ENCODE measurements around the gene NRCAM. TPM values are rescaled to one million over a fixed set of nuclear protein-coding genes. Genes with fewer than 3 reads are reported as not detected.
A peak's percentile ranks its signal among the peaks of the same experiment; 100 is the strongest.

The NRCAM gene
- total RNA-seq, 1 experiment from 2014 or later = 45.7 TPM

DNA sequence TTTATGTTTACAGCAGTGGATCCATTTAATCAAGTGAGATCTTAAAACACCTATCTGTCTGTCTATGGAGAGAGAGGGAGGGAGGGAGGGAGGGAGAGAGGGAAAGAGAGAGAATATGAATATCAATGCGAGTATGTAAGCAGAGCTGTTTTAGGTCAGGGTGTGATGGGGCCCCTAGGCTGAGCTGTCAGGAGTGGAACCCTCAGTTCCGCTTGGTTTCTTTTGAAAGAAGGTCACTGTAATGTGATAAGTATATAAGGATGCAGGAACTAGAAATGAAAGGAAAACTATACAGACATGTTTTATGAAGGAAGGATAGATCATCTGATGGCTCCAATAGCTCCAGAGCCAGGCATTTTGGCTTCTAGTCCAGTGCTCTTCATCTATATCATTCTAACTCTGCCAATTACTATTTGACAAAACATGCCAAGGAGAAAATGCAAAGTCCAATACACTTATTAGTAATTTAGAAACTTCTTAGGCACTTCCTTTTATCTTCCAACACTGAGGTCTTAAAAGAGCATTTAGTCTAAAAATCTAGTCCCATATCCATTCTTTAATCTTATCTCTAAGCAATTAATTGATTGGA, 70.3 kb downstream of the NRCAM start:
- H3K36me3 ChIP-seq (ENCODE audit: insufficient read depth, low read length, poor library complexity, severe bottlenecking) = no peaks in the 10 kb centered on the region
- DNase-seq (ENCODE audit: low spot score) = no peak
- intact Hi-C loops (cut with micrococcal nuclease; ENCODE audit: unreplicated experiment) = no loop called here
- peaks cover 9% of the 10 kb centered on the region for H3K4me1 ChIP-seq (ENCODE audit: insufficient read depth, low read length, poor library complexity, severe bottlenecking)
- ChIA-PET POLR2A (ENCODE audit: low non-redundant PET) (no interaction called here), CTCF (no interaction called here)
- BruUV-seq (replicated peaks) = no TSS peak
- no peak for TF ChIP-seq EZH2 (IDR thresholded peaks at IDR 0.05; ENCODE audit: borderline replicate concordance, low read depth, low read length, poor library complexity, severe bottlenecking)
- TF ChIP-seq, protein P1, sequence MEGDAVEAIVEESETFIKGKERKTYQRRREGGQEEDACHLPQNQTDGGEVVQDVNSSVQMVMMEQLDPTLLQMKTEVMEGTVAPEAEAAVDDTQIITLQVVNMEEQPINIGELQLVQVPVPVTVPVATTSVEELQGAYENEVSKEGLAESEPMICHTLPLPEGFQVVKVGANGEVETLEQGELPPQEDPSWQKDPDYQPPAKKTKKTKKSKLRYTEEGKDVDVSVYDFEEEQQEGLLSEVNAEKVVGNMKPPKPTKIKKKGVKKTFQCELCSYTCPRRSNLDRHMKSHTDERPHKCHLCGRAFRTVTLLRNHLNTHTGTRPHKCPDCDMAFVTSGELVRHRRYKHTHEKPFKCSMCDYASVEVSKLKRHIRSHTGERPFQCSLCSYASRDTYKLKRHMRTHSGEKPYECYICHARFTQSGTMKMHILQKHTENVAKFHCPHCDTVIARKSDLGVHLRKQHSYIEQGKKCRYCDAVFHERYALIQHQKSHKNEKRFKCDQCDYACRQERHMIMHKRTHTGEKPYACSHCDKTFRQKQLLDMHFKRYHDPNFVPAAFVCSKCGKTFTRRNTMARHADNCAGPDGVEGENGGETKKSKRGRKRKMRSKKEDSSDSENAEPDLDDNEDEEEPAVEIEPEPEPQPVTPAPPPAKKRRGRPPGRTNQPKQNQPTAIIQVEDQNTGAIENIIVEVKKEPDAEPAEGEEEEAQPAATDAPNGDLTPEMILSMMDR (conservative IDR thresholded peaks at IDR 0.05; ENCODE audit: low read depth, low read length) = no peak
- H3K27me3 ChIP-seq (replicated peaks; ENCODE audit: insufficient read depth, low read depth, low read length, poor library complexity) = no peaks in the 10 kb centered on the region
- H3K4me3 ChIP-seq (ENCODE audit: low read depth, low read length, poor library complexity, severe bottlenecking) = no peak overlapping the region
- H3K9me3 ChIP-seq (ENCODE audit: low read depth, low read length, poor library complexity, severe bottlenecking) = no peaks in the 10 kb centered on the region
- no peak overlapping the region for H3K27ac ChIP-seq (ENCODE audit: low read depth, low read length, poor library complexity, severe bottlenecking)

DNA sequence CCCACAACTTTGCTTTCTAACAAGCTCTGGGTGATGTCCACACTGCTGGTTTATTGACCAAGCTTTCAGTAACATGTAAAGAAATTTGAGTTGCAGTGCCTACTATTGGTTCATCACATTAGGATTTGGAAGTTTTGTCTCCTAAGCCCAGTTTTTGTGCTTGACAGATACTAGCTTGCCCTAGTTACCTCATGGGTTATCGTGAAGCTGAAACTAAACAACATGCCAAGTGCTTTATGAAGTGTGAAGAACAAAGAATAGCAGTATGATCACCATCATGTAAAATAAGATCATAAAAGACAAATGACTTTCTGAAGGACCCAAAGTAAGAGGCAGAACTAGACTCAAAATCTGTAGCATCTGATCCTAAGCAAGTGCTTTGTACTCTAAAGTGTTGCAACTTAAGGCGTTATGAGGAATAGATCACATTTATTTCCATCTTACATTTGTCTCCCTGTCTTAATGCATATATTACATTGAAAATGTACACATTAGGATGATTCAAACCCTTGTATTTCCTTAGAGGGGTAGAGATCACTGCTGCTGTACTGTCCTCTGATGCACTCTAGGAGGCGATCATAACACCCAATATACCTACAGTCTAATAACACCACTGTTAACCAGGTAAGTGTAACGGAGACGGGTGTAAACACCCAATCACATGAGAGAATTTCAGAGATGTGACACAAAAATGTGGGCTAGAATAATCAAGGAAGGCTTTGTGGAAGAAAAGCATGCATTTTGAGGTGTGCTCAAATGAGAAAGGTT, 71.3 kb downstream of the NRCAM start:
- H3K9me3 ChIP-seq (ENCODE audit: low read depth, low read length, poor library complexity, severe bottlenecking) = no peaks in the 10 kb centered on the region
- no peaks in the 10 kb centered on the region for H3K36me3 ChIP-seq (ENCODE audit: insufficient read depth, low read length, poor library complexity, severe bottlenecking)
- no peak for DNase-seq (ENCODE audit: low spot score)
- intact Hi-C loops (cut with micrococcal nuclease; ENCODE audit: unreplicated experiment) = no loop called here
- POLR2A ChIA-PET (ENCODE audit: low non-redundant PET) = no interaction called here
- H3K4me1 ChIP-seq (ENCODE audit: insufficient read depth, low read length, poor library complexity, severe bottlenecking) = peaks cover 9% of the 10 kb centered on the region
- CTCF ChIA-PET = no interaction called here
- H3K4me3 ChIP-seq (ENCODE audit: low read depth, low read length, poor library complexity, severe bottlenecking) = no peak overlapping the region
- TF ChIP-seq, protein P1 (conservative IDR thresholded peaks at IDR 0.05; ENCODE audit: low read depth, low read length) = peak; percentile 62
- no peak for TF ChIP-seq EZH2 (IDR thresholded peaks at IDR 0.05; ENCODE audit: borderline replicate concordance, low read depth, low read length, poor library complexity, severe bottlenecking)
- H3K27ac ChIP-seq (ENCODE audit: low read depth, low read length, poor library complexity, severe bottlenecking) = no peak overlapping the region
- no peaks in the 10 kb centered on the region for H3K27me3 ChIP-seq (replicated peaks; ENCODE audit: insufficient read depth, low read depth, low read length, poor library complexity)
- BruUV-seq (replicated peaks) = no TSS peak

DNA sequence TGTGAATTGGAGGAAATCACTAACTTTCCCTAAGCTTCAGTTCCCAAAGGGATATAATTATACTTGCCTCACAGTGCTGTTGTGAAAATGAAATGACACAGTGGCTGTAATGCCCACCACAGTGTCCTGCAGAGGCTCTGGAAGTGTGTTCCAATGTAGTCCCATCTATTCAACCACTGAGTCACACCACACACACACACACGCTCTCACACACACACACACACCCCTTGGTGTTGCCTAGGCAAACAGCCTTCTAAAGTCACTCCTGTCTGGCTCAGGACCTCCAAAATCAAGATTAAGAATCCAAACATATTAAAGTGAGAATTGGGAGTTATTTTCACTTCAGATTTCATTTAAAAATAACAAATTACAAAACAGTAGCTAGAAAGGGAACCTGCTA, 73.3 kb downstream of the NRCAM start:
- Histone ChIP-seq H3K9me3 (ENCODE audit: low read depth, low read length, poor library complexity, severe bottlenecking) (no peaks in the 10 kb centered on the region), H3K27ac (ENCODE audit: low read depth, low read length, poor library complexity, severe bottlenecking) (peak overlapping the region; percentile 37), H3K4me3 (ENCODE audit: low read depth, low read length, poor library complexity, severe bottlenecking) (no peak overlapping the region), H3K36me3 (ENCODE audit: insufficient read depth, low read length, poor library complexity, severe bottlenecking) (no peaks in the 10 kb centered on the region), H3K27me3 (replicated peaks; ENCODE audit: insufficient read depth, low read depth, low read length, poor library complexity) (no peaks in the 10 kb centered on the region), H3K4me1 (ENCODE audit: insufficient read depth, low read length, poor library complexity, severe bottlenecking) (peaks cover 9% of the 10 kb centered on the region)
- intact Hi-C loops (cut with micrococcal nuclease; ENCODE audit: unreplicated experiment) = no loop called here
- no TSS peak for BruUV-seq (replicated peaks)
- ChIA-PET POLR2A (ENCODE audit: low non-redundant PET) (interaction anchor here (0.7 kb wide), 1 partner anchor 8 kb away, joined by 3 read pairs; no protein-coding TSS in a partner anchor), CTCF (no interaction called here)
- TF ChIP-seq, protein P1 (conservative IDR thresholded peaks at IDR 0.05; ENCODE audit: low read depth, low read length) = no peak
- TF ChIP-seq EZH2 (IDR thresholded peaks at IDR 0.05; ENCODE audit: borderline replicate concordance, low read depth, low read length, poor library complexity, severe bottlenecking) = no peak
- no peak for DNase-seq (ENCODE audit: low spot score)

All from A673 (cell line).